ENCODE measurements around the gene IL6ST.

Gene IL6ST

DNA sequence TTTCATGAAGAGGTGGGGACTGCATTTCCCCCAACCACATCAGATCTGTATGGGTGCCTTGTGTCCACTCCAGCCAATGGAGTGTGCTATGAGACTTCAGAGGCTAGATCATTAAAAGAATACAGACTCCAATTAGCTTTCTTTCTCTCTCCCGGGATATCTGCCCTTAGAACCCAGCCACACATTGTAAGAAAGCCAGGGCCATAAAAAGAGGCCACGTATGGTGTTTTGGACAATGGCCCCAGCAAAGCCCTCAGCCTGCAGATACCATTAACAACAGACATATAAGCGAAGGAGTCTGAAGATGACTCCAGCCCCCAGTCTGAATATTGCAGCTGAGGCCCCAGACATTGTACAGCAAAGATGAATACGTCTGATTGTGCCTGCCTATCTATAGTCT, 21.5 kb downstream of the IL6ST start:
- Histone ChIP-seq H3K4me1 (ENCODE audit: insufficient read depth, low read length, severe bottlenecking) (no peaks in the 10 kb centered on the region), H3K27ac (ENCODE audit: low read depth, low read length, poor library complexity, severe bottlenecking) (no peak overlapping the region), H2AFZ (ENCODE audit: low read length) (no peak overlapping the region), H3K9me3 (ENCODE audit: low read length) (no peaks in the 10 kb centered on the region), H3K4me2 (ENCODE audit: low read length) (no peak overlapping the region), H3F3A (ENCODE audit: insufficient read depth, low read length) (no peaks in the 10 kb centered on the region; the same call in 1 of the 2 replicates), H3K9ac (ENCODE audit: low read length) (no peak overlapping the region), H3K79me2 (ENCODE audit: insufficient read depth, low read length) (no peaks in the 10 kb centered on the region), H3K9me2 (ENCODE audit: low read depth, low read length) (no peaks in the 10 kb centered on the region), H4K20me1 (ENCODE audit: insufficient read depth, low read length) (no peaks in the 10 kb centered on the region), H3K27me3 (ENCODE audit: insufficient read depth, low read length) (no peaks in the 10 kb centered on the region), H3K36me3 (ENCODE audit: insufficient read depth, low read length) (no peaks in the 10 kb centered on the region), H3K4me3 (ENCODE audit: low read depth, low read length, poor library complexity, severe bottlenecking) (no peak overlapping the region)
- TF ChIP-seq, protein P1, sequence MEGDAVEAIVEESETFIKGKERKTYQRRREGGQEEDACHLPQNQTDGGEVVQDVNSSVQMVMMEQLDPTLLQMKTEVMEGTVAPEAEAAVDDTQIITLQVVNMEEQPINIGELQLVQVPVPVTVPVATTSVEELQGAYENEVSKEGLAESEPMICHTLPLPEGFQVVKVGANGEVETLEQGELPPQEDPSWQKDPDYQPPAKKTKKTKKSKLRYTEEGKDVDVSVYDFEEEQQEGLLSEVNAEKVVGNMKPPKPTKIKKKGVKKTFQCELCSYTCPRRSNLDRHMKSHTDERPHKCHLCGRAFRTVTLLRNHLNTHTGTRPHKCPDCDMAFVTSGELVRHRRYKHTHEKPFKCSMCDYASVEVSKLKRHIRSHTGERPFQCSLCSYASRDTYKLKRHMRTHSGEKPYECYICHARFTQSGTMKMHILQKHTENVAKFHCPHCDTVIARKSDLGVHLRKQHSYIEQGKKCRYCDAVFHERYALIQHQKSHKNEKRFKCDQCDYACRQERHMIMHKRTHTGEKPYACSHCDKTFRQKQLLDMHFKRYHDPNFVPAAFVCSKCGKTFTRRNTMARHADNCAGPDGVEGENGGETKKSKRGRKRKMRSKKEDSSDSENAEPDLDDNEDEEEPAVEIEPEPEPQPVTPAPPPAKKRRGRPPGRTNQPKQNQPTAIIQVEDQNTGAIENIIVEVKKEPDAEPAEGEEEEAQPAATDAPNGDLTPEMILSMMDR (IDR thresholded peaks at IDR 0.05; ENCODE audit: low read length), result no peak
- no peak for TF ChIP-seq EZH2 (IDR thresholded peaks at IDR 0.05; ENCODE audit: borderline replicate concordance, low read length)

DNA sequence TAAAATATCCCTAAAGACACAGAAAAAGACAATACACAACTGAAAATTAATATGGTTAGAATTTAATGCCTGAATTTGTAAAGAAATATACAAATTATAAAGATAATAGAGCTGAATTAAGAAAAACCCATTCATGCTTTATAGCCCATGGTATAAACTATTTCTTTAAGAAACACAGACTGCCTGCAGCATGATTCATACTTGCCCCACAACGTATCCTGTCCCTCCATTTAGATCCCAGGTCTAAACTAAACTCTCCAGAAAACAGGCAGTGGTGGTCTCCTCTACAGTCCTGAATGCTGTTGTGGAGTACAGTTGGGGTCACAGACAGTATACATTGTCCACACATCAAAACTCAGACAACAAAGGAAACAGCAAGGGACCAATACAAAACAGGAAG, 24.8 kb downstream of the IL6ST start:
- no peaks in the 10 kb centered on the region for H4K20me1 ChIP-seq (ENCODE audit: insufficient read depth, low read length)
- H3K27me3 ChIP-seq (ENCODE audit: insufficient read depth, low read length), result no peaks in the 10 kb centered on the region
- no peak overlapping the region for H3K4me2 ChIP-seq (ENCODE audit: low read length)
- H3K9me2 ChIP-seq (ENCODE audit: low read depth, low read length), result no peaks in the 10 kb centered on the region
- no peak overlapping the region for H3K4me3 ChIP-seq (ENCODE audit: low read depth, low read length, poor library complexity, severe bottlenecking)
- H2AFZ ChIP-seq (ENCODE audit: low read length), result no peak overlapping the region
- H3K79me2 ChIP-seq (ENCODE audit: insufficient read depth, low read length), result no peaks in the 10 kb centered on the region
- no peaks in the 10 kb centered on the region for H3F3A ChIP-seq (ENCODE audit: insufficient read depth, low read length)
- H3K36me3 ChIP-seq (ENCODE audit: insufficient read depth, low read length), result no peaks in the 10 kb centered on the region
- TF ChIP-seq, protein P1 (IDR thresholded peaks at IDR 0.05; ENCODE audit: low read length), result no peak
- no peak for TF ChIP-seq EZH2 (IDR thresholded peaks at IDR 0.05; ENCODE audit: borderline replicate concordance, low read length)
- no peak overlapping the region for H3K9ac ChIP-seq (ENCODE audit: low read length)
- H3K9me3 ChIP-seq (ENCODE audit: low read length), result no peaks in the 10 kb centered on the region
- H3K4me1 ChIP-seq (ENCODE audit: insufficient read depth, low read length, severe bottlenecking), result no peaks in the 10 kb centered on the region
- no peak overlapping the region for H3K27ac ChIP-seq (ENCODE audit: low read depth, low read length, poor library complexity, severe bottlenecking)

DNA sequence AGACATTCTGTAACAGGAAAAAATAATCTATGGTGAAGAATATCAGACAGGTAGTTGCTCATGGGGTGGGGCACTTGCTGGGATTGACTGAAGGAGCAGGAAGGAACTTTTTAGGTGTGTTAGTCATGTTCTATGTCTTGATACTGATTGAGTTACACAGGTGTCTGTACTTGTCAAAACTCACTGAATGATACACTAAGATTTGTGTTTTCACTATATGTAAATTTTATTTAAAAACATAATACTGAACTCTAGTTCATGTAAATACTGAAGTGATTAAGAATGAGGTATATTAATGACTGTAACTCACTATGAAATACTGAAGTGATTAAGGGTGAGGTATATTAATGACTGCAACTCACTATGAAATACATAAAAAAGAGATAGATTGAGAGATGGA, 28.5 kb downstream of the IL6ST start:
- Histone ChIP-seq H3K4me1 (ENCODE audit: insufficient read depth, low read length, severe bottlenecking) (no peaks in the 10 kb centered on the region), H3K36me3 (ENCODE audit: insufficient read depth, low read length) (no peaks in the 10 kb centered on the region), H3K27me3 (ENCODE audit: insufficient read depth, low read length) (no peaks in the 10 kb centered on the region), H3K27ac (ENCODE audit: low read depth, low read length, poor library complexity, severe bottlenecking) (no peak overlapping the region), H3F3A (ENCODE audit: insufficient read depth, low read length) (no peaks in the 10 kb centered on the region), H3K9me2 (ENCODE audit: low read depth, low read length) (no peaks in the 10 kb centered on the region), H3K4me3 (ENCODE audit: low read depth, low read length, poor library complexity, severe bottlenecking) (no peak overlapping the region), H3K79me2 (ENCODE audit: insufficient read depth, low read length) (no peaks in the 10 kb centered on the region), H2AFZ (ENCODE audit: low read length) (no peak overlapping the region), H3K4me2 (ENCODE audit: low read length) (no peak overlapping the region), H4K20me1 (ENCODE audit: insufficient read depth, low read length) (no peaks in the 10 kb centered on the region), H3K9me3 (ENCODE audit: low read length) (no peaks in the 10 kb centered on the region), H3K9ac (ENCODE audit: low read length) (no peak overlapping the region)
- TF ChIP-seq, protein P1 (IDR thresholded peaks at IDR 0.05; ENCODE audit: low read length), result no peak
- no peak for TF ChIP-seq EZH2 (IDR thresholded peaks at IDR 0.05; ENCODE audit: borderline replicate concordance, low read length)
